Body of pancreas (tissue), 4 donors: ENCODE data around the gene FAM3D.
"Not testable (repeated sequence)": the region's sequence is repeated elsewhere in the genome, so short reads cannot be mapped to it uniquely, and the experiment has no call there.

Experiments
- CTCF ChIP-seq, 7 experiments: fragments of 450-650 bp in 4 of 7; fragments of 200-600 bp in 3 of 7; sonication (generic) in 3 of 7; IDR thresholded peaks; one replicate each; pipeline ENCODE4 v1.5.1; 2016 to 2019; ENCODE audit warnings: antibody characterized with exemption in 7 of 7
- POLR2A ChIP-seq, 3 donors: fragments of 450-650 bp; IDR thresholded peaks; one replicate each; pipeline ENCODE4 v1.6.1; 2016; ENCODE audit warnings: antibody characterized with exemption in 3 of 3, mild to moderate bottlenecking in 2 of 3

- not testable (repeated sequence) for TF ChIP-seq CTCF, POLR2A (IDR thresholded peaks at IDR 0.05)
Observed at GRCh38 chr3:58695284-58695683, 28.7 kb upstream of the FAM3D start.
